AG04450 (cell line): ENCODE results near the gene LRRN4. TPM values are rescaled to one million over a fixed set of nuclear protein-coding genes. Genes with fewer than 3 reads are reported as not detected.

Experiments used
- CTCF ChIA-PET: fragments of 300-600, 350-600 bp; formaldehyde crosslinking; extraction: SDS; loops from one replicate; lab custom pipeline; 2022; ENCODE audit warnings: antibody characterized with exemption, inconsistent platforms; lab: Charles Lee
- POLR2A ChIA-PET: fragments of 350-600 bp; formaldehyde crosslinking; extraction: SDS; loops from one replicate; lab custom pipeline; 2021; ENCODE audit warnings: antibody characterized with exemption, inconsistent platforms; lab: Yijun Ruan, JAX
- DNase-seq: peaks from one replicate; pipeline ENCODE4 v3.0.0-alpha.2; 2011; ENCODE audit warnings: low read depth, low spot score
- H3K27ac ChIP-seq: one replicate; pipeline ENCODE4 v1.5.1; 2012; ENCODE audit warnings: low read depth, low read length, control low read depth
- H3K27me3 ChIP-seq: one replicate; pipeline ENCODE4 v1.6.0; 2012; ENCODE audit warnings: low read length; ENCODE audit not compliant: control insufficient read depth, insufficient read depth
- H3K4me3 ChIP-seq: 2 replicates; pipeline ENCODE4 v1.5.1; 2011; ENCODE audit warnings: mild to moderate bottlenecking, low read depth, low read length, control low read depth
- H3K9me3 ChIP-seq: 2 replicates; pipeline ENCODE4 v1.5.1; 2012; ENCODE audit warnings: low read length; ENCODE audit not compliant: control insufficient read depth, insufficient read depth
- polyA minus RNA-seq: library from RNA; depleted of rRNA, polyadenylated mRNA; stranded (reverse); fragments of >200 nt; gene quantifications from 2 replicates; pipeline ENCODE4 v1.2.3, GENCODE V29; 2011; rRNA and poly(A)+ RNA removed
- polyA plus RNA-seq: library from polyadenylated mRNA; depleted of rRNA; stranded (reverse); fragments of >200 nt; gene quantifications from 2 replicates; pipeline ENCODE4 v1.2.3, GENCODE V29; 2011; rRNA removed
- TF ChIP-seq, protein P1 (sequence below): IDR thresholded peaks from 2 replicates; pipeline ENCODE4 v1.5.1; 2011; ENCODE audit warnings: low read depth, low read length, control low read depth, inconsistent platforms

Gene LRRN4
- 0.02 TPM in 2 replicates for polyA plus RNA-seq
- polyA minus RNA-seq = 0.09 TPM in 1 of 2 replicates, not detected in the other

DNA sequence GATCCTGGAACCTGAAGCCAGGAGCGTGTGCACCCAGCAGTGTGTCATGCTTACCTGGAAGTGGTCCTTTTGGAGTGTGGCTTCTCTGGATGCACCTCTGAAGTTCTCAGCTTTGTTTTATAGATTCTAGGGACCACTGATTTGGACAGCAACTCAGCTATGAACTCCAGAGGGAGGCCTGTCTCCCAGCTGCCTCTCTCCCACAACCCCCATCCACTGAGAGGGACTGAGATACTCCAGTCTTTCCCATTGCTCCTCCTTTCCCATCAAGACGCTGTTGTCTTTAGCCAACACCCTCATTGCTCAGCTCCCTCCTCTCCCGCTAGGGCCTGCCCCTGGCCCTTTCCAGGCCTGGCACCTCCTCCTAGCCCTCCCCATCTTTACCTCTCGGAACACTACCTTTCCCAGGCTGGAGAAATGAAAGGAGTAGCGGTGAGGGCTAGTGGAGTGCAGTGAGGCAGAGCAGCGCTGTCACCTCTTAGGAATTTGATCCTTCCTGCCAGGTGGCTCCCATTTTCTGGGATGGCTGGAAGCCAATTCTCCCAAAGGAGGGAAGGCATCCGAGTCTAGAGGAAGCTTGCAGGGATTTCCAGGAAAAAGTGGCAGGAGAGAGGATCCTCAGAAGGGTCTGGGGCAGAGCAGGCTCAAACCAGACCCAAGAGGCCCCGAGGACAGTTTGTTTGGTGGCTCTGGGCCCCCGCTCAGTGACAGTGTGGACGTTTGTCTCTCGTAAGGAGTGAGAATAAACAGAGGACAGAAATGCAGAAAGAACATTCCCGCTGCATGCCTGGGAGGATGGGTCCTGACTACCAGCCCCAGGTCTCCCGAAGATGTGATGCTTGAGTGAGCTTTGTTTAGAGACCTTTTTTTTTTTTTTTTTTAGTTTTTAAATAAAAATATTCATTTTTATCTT, at the start of gene LRRN4:
Gene LRRN4, minus strand, starts transcription at position 285 of the 913 bp plus-strand sequence. CDS start 1,261 bp downstream, outside the sequence.
- TF ChIP-seq, protein P1, sequence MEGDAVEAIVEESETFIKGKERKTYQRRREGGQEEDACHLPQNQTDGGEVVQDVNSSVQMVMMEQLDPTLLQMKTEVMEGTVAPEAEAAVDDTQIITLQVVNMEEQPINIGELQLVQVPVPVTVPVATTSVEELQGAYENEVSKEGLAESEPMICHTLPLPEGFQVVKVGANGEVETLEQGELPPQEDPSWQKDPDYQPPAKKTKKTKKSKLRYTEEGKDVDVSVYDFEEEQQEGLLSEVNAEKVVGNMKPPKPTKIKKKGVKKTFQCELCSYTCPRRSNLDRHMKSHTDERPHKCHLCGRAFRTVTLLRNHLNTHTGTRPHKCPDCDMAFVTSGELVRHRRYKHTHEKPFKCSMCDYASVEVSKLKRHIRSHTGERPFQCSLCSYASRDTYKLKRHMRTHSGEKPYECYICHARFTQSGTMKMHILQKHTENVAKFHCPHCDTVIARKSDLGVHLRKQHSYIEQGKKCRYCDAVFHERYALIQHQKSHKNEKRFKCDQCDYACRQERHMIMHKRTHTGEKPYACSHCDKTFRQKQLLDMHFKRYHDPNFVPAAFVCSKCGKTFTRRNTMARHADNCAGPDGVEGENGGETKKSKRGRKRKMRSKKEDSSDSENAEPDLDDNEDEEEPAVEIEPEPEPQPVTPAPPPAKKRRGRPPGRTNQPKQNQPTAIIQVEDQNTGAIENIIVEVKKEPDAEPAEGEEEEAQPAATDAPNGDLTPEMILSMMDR = no peak
- ChIA-PET POLR2A (no interaction called here), CTCF (interaction anchor here (1.0 kb wide), 1 partner anchor 20 kb away, joined by 3 read pairs; no protein-coding TSS in a partner anchor)
- H3K4me3 ChIP-seq = no peak within 1 kb of the TSS
- H3K9me3 ChIP-seq = no peaks in the 10 kb centered on the region; the same call in 1 of the 2 replicates
- DNase-seq = no peak
- peaks cover 29% of the 10 kb centered on the region for H3K27me3 ChIP-seq
- H3K27ac ChIP-seq = no peak within 1 kb of the TSS

DNA sequence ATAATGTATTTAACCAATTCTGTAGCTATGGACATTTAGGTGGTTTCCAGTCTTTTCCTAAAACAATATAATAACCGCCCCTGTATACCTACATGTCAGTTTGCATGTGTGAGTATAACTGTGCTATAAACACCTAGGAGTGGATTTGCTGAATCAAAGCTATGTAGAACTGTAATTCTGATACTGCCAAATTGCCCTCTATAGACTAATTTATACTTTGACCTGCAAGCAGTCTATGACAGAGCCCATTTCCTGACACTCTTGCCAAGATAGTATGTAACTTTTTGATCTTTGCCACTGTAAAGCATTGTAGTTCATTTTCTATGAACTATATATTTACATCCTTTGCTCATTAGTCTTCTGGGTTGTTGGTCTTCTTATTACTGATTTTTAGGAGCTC, 49.4 kb upstream of the LRRN4 start:
- no peak for DNase-seq
- TF ChIP-seq, protein P1 = no peak
- POLR2A ChIA-PET = no interaction called here
- no peaks in the 10 kb centered on the region for H3K9me3 ChIP-seq
- no peak overlapping the region for H3K4me3 ChIP-seq
- no peaks in the 10 kb centered on the region for H3K27me3 ChIP-seq
- no peak overlapping the region for H3K27ac ChIP-seq
- CTCF ChIA-PET = interaction anchor here (0.6 kb wide), 1 partner anchor 664 kb away, joined by 3 read pairs; no protein-coding TSS in a partner anchor

DNA sequence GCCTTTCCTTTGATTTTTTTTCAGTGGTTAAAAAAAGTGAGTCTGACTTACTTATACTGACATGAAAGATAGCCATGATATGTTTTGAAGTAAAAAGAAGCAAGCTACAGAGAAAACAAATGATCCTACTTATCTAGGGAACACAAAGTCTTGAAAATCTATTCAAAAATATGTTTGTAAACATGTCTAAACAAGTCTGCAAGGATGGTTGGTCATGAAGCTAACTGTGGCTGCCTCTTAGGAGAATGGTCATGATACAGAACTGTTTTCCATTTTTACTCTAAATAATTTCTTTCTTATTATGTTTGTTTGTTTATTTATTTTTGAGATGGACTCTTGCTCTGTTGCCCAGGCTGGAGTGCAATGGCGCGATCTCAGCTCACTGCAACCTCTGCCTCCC, 47.5 kb upstream of the LRRN4 start:
- POLR2A ChIA-PET = no interaction called here
- no peaks in the 10 kb centered on the region for H3K27me3 ChIP-seq
- TF ChIP-seq, protein P1 = no peak
- no peak overlapping the region for H3K27ac ChIP-seq
- no peak overlapping the region for H3K4me3 ChIP-seq
- CTCF ChIA-PET = no interaction called here
- no peaks in the 10 kb centered on the region for H3K9me3 ChIP-seq
- DNase-seq = no peak

DNA sequence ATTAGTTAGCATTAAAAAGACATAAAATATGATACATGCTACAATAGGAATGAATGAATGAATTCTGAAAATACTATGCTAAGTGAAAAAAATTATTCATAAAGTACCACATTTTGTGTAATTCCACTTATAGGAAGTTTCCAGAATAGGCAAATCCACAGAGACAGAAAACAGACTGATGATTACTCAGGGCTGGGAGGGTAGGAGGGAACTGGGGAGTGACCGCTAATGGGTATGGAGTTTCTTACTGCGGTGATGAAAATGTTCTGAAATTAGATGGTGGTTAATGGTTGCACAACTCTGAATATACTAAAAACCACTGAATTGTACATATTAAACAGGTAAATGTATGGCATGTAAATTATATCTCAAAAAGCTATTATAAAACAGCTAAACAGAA, 46.4 kb upstream of the LRRN4 start:
- POLR2A ChIA-PET = no interaction called here
- TF ChIP-seq, protein P1 = no peak
- no peak for DNase-seq
- Histone ChIP-seq H3K4me3 (no peak overlapping the region), H3K9me3 (no peaks in the 10 kb centered on the region), H3K27ac (no peak overlapping the region), H3K27me3 (no peaks in the 10 kb centered on the region)
- CTCF ChIA-PET = no interaction called here

DNA sequence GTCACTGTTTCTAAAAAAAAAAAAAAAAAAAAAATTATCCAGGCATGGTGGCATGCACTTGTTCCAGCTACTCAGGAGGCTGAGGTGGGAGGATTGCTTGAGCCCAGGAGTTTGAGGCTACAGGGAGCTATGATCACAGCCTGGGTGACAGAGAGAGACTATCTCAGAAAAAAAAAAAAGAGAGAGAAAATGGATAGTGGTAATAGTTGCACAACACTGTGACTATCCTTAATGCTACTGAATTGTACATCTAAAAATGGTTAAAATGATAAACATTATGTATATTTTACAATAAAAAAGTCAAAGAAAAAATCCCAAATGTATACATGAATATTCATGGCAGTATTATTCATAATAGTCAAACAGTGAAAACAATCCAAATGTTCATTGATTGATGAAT, 46.0 kb upstream of the LRRN4 start:
- Histone ChIP-seq H3K4me3 (no peak overlapping the region), H3K9me3 (no peaks in the 10 kb centered on the region), H3K27me3 (no peaks in the 10 kb centered on the region), H3K27ac (no peak overlapping the region)
- ChIA-PET CTCF (no interaction called here), POLR2A (no interaction called here)
- TF ChIP-seq, protein P1 = no peak
- DNase-seq = no peak
